Endothelial cell of umbilical vein (primary cell): Measurements from ENCODE around the gene RAB3C. TPM values are rescaled to one million over a fixed set of nuclear protein-coding genes. Genes with fewer than 3 reads are reported as not detected.

Experiments used
- BruUV-seq: library from RNA; stranded (reverse); fragments of 400-500 nt; replicated peaks from 2 replicates; lab custom pipeline; 2021; lab: Mats Ljungman, UMichigan
- CTCF ChIA-PET: fragments of 300-600, 350-600 bp; sonication (Branson Sonifier 250); formaldehyde crosslinking; loops from one replicate; lab custom pipeline; 2021; ENCODE audit warnings: antibody characterized with exemption, inconsistent platforms; lab: Charles Lee
- POLR2A ChIA-PET: fragments of 300-600, 350-600 bp; sonication (Branson Sonifier 250); formaldehyde crosslinking; loops from one replicate; lab custom pipeline; 2021; ENCODE audit warnings: antibody characterized with exemption, inconsistent platforms; lab: Charles Lee
- DNase-seq: peaks from one replicate; pipeline ENCODE4 v3.0.0-alpha.2; 2011; ENCODE audit warnings: low read depth, low spot score
- FAIRE-seq: peaks from 2 replicates; lab custom pipeline; 2011; peaks lifted over from hg19 to GRCh38; lab: Jason Lieb, UNC
- H2AFZ ChIP-seq: 2 replicates; pipeline ENCODE4 v1.6.0; 2012; ENCODE audit warnings: low read depth, low read length, control low read depth, inconsistent platforms
- H3K27ac ChIP-seq: 2 replicates; pipeline ENCODE4 v1.5.1; 2011; ENCODE audit warnings: low read depth, mild to moderate bottlenecking, control low read depth, low read length, moderate library complexity; ENCODE audit not compliant: insufficient read depth
- H3K27me3 ChIP-seq, 2 experiments: 2 replicates each; pipeline versions ENCODE4 v1.6.0 to v1.6.1; 2011; ENCODE audit warnings: low read length in 2 of 2, mixed read lengths in 1 of 2; ENCODE audit not compliant: control insufficient read depth in 2 of 2, insufficient read depth in 2 of 2
- H3K36me3 ChIP-seq, 2 experiments: 2 replicates in 1 of 2; 3 replicates in 1 of 2; pipeline ENCODE4 v1.5.1; 2011; ENCODE audit warnings: low read length in 2 of 2, mild to moderate bottlenecking in 1 of 2, moderate library complexity in 1 of 2; ENCODE audit not compliant: control insufficient read depth in 2 of 2, insufficient read depth in 2 of 2; ENCODE audit errors: extremely low read depth in 1 of 2
- H3K4me1 ChIP-seq: 3 replicates; pipeline ENCODE4 v1.5.1; 2011; ENCODE audit warnings: mild to moderate bottlenecking, low read length; ENCODE audit not compliant: control insufficient read depth, insufficient read depth; ENCODE audit errors: extremely low read depth
- H3K4me2 ChIP-seq: 2 replicates; pipeline ENCODE4 v1.6.1; 2011; ENCODE audit warnings: low read length, control low read depth, mixed read lengths; ENCODE audit not compliant: insufficient read depth
- H3K4me3 ChIP-seq, 3 experiments: fragments of 200-600 bp in 1 of 3; sonication (generic), shearing (Covaris generic) in 1 of 3; replicated peaks in 1 of 3; 2 replicates each; pipeline ENCODE4 v1.5.1; 2011 to 2016; ENCODE audit warnings: control low read depth in 3 of 3, low read length in 3 of 3, mild to moderate bottlenecking in 2 of 3, inconsistent platforms in 1 of 3, low read depth in 1 of 3, moderate library complexity in 1 of 3; ENCODE audit not compliant: insufficient read depth in 1 of 3
- H3K79me2 ChIP-seq: 2 replicates; pipeline ENCODE4 v1.6.0; 2012; ENCODE audit warnings: low read length, inconsistent platforms; ENCODE audit not compliant: control insufficient read depth, insufficient read depth
- H3K9ac ChIP-seq: replicated peaks from 2 replicates; pipeline ENCODE3; 2011; ENCODE audit warnings: low read length, control low read depth; ENCODE audit not compliant: insufficient read depth; ENCODE audit errors: extremely low read depth
- H3K9me1 ChIP-seq: replicated peaks from 3 replicates; pipeline ENCODE4 v1.6.0; 2011; ENCODE audit warnings: mild to moderate bottlenecking, low read length; ENCODE audit not compliant: control insufficient read depth, insufficient read depth; ENCODE audit errors: extremely low read depth
- H3K9me3 ChIP-seq: replicated peaks from 2 replicates; pipeline ENCODE4 v1.5.1; 2012; ENCODE audit warnings: low read length, inconsistent platforms; ENCODE audit not compliant: control insufficient read depth, insufficient read depth
- H4K20me1 ChIP-seq: replicated peaks from 2 replicates; pipeline ENCODE3; 2011; ENCODE audit warnings: mild to moderate bottlenecking, low read length; ENCODE audit not compliant: control insufficient read depth, insufficient read depth; ENCODE audit errors: extremely low read depth
- CTCF ChIP-seq, 2 donors: IDR thresholded peaks; 1 replicate in 1 of 2; 2 replicates in 1 of 2; pipeline ENCODE4 v1.5.1; 2011; ENCODE audit warnings: low read length in 2 of 2, mild to moderate bottlenecking in 2 of 2, moderate library complexity in 2 of 2, control low read depth in 1 of 2, inconsistent platforms in 1 of 2, low read depth in 1 of 2; ENCODE audit not compliant: insufficient read depth in 1 of 2; ENCODE audit errors: extremely low read depth in 1 of 2
- EZH2 ChIP-seq: IDR thresholded peaks from 2 replicates; pipeline ENCODE4 v1.6.1; 2012; ENCODE audit warnings: borderline replicate concordance, low read depth, mild to moderate bottlenecking, moderate library complexity, low read length, inconsistent platforms; ENCODE audit not compliant: severe bottlenecking
- FOS ChIP-seq: IDR thresholded peaks from 2 replicates; pipeline ENCODE4 v1.6.1; 2011; ENCODE audit warnings: mild to moderate bottlenecking, low read length, moderate library complexity, borderline replicate concordance; ENCODE audit not compliant: insufficient read depth
- GATA2 ChIP-seq: IDR thresholded peaks from 2 replicates; pipeline ENCODE4 v1.7.0; 2011; ENCODE audit warnings: low read depth, mild to moderate bottlenecking, moderate library complexity, mixed read lengths, low read length; ENCODE audit not compliant: insufficient read length, insufficient read depth
- JUN ChIP-seq: IDR thresholded peaks from 2 replicates; pipeline ENCODE4 v1.6.1; 2011; ENCODE audit warnings: borderline replicate concordance, low read depth; ENCODE audit not compliant: insufficient read length, insufficient read depth
- MAX ChIP-seq: IDR thresholded peaks from 2 replicates; pipeline ENCODE4 v1.6.1; 2011; ENCODE audit not compliant: insufficient read depth, insufficient read length
- MYC ChIP-seq: IDR thresholded peaks from one replicate; pipeline ENCODE4 v1.6.1; 2011; ENCODE audit warnings: mild to moderate bottlenecking, low read depth, low read length
- POLR2A ChIP-seq: IDR thresholded peaks from 2 replicates; pipeline ENCODE4 v1.6.1; 2012; ENCODE audit warnings: low read depth, mild to moderate bottlenecking, control low read depth, low read length
- POLR2AphosphoS5 ChIP-seq: IDR thresholded peaks from 2 replicates; pipeline ENCODE4 v1.6.1; 2012; ENCODE audit warnings: low read depth, mild to moderate bottlenecking, control low read depth, low read length, moderate library complexity; ENCODE audit not compliant: insufficient read depth
- dilution Hi-C: fragments of 300-500 bp; cut with MboI; formaldehyde crosslinking; loops from one replicate; pipeline ENCODE4 v1.15.0; 2019; ENCODE audit warnings: low sequenced_read_pairs; ENCODE audit not compliant: extremely low pct_ligation_motif_present
- intact Hi-C: fragments of 100-400 bp; cut with micrococcal nuclease; formaldehyde crosslinking; loops from one replicate; pipeline ENCODE4 v1.10.0; 2022
- polyA plus RNA-seq, 4 experiments: library from polyadenylated mRNA; depleted of rRNA in 3 of 4; stranded (reverse) in 3 of 4; unstranded in 1 of 4; fragments of >200 nt; gene quantifications; 2 replicates each; pipeline versions ENCODE4 v1.2.1 to v1.2.3, GENCODE V29; 2011 to 2012; ENCODE audit warnings: missing spikeins in 1 of 4
- total RNA-seq: library from RNA; stranded (reverse); gene quantifications from 2 replicates; pipeline ENCODE4 v1.2.3, GENCODE V29; 2021

The RAB3C gene
- total and polyA plus RNA-seq, 2 donors (not counting 3 experiments of a cell fraction or from before 2014, with no cell fraction given) = 0.04 to 0.66 TPM

- FAIRE-seq (no peak), DNase-seq (no peak)
- H3K4me3 ChIP-seq = no peak overlapping the region
- intact Hi-C loops (no loop called here), dilution Hi-C loops (no loop called here)
- no peak for TF ChIP-seq POLR2AphosphoS5
- no peak for TF ChIP-seq MYC
- TF ChIP-seq GATA2 = no peak
- TF ChIP-seq FOS = no peak
- TF ChIP-seq POLR2A = no peak
- no peak for TF ChIP-seq JUN
- TF ChIP-seq CTCF (IDR thresholded peaks at IDR 0.05; ENCODE audit: extremely low read depth in 1 of 2, insufficient read depth in 1 of 2, low read depth in 1 of 2, low read length in 2 of 2) = no peak
- TF ChIP-seq MAX = no peak
- no peak for TF ChIP-seq EZH2
- no peak overlapping the region for H2AFZ ChIP-seq
- CTCF ChIA-PET = no interaction called here
- H3K4me1 ChIP-seq = peaks cover 3% of the 10 kb centered on the region
- no peaks in the 10 kb centered on the region for H3K79me2 ChIP-seq
- no peak overlapping the region for H3K9ac ChIP-seq
- no peak overlapping the region for H3K4me2 ChIP-seq
- no TSS peak for BruUV-seq
- H3K36me3 ChIP-seq = no peaks in the 10 kb centered on the region
- POLR2A ChIA-PET = no interaction called here
- H3K9me3 ChIP-seq = no peaks in the 10 kb centered on the region
- H3K27ac ChIP-seq = no peak overlapping the region
- H4K20me1 ChIP-seq = no peaks in the 10 kb centered on the region
- no peaks in the 10 kb centered on the region for H3K9me1 ChIP-seq
- H3K27me3 ChIP-seq = no peaks in the 10 kb centered on the region
Measured at GRCh38 chr5:58754250-58754649, 171.4 kb downstream of the RAB3C start.
